Bronchial epithelial cell (primary cell): ENCODE data around the gene DDC. TPM values are rescaled to one million over a fixed set of nuclear protein-coding genes. Genes with fewer than 3 reads are reported as not detected.
"Not testable (repeated sequence)": the region's sequence is repeated elsewhere in the genome, so short reads cannot be mapped to it uniquely, and the experiment has no call there.

Experiments used
- DNase-seq: peaks from one replicate; pipeline ENCODE4 v3.0.0-alpha.2; 2010; ENCODE audit warnings: low read depth
- FAIRE-seq: peaks from 2 replicates; lab custom pipeline; 2011; peaks lifted over from hg19 to GRCh38; lab: Jason Lieb, UNC
- H3K27me3 ChIP-seq: 2 replicates; pipeline ENCODE4 v1.5.1; 2011; ENCODE audit warnings: low read length; ENCODE audit not compliant: control insufficient read depth, insufficient read depth
- H3K36me3 ChIP-seq: 2 replicates; pipeline ENCODE4 v1.5.1; 2011; ENCODE audit warnings: low read length; ENCODE audit not compliant: control insufficient read depth, insufficient read depth
- H3K4me3 ChIP-seq: 2 replicates; pipeline ENCODE4 v1.5.1; 2011; ENCODE audit warnings: mild to moderate bottlenecking, low read depth, low read length, control low read depth
- CTCF ChIP-seq: IDR thresholded peaks from 2 replicates; pipeline ENCODE4 v1.5.1; 2011; ENCODE audit warnings: mild to moderate bottlenecking, moderate library complexity, low read length, control low read depth, inconsistent platforms; ENCODE audit not compliant: insufficient read depth, severe bottlenecking
- total RNA-seq: library from RNA; depleted of rRNA; stranded (reverse); fragments of >200 nt; gene quantifications from 2 replicates; pipeline ENCODE4 v1.2.1, GENCODE V29; 2014

Gene DDC
- total RNA-seq, 1 donor from 2014 or later = not detected

- no peak for DNase-seq
- Histone ChIP-seq H3K36me3 (no peaks in the 10 kb centered on the region), H3K4me3 (no peak overlapping the region), H3K27me3 (peaks cover 3% of the 10 kb centered on the region)
- no peak for FAIRE-seq
- TF ChIP-seq CTCF = no peak
These were observed 12.4 kb upstream of the DDC start for GRCh38 chr7:50577569-50577968.

GRCh38 chr7:50576388-50576787 lies 11.2 kb upstream of the DDC start:
- not testable (repeated sequence) for H3K27me3 ChIP-seq, DNase-seq, FAIRE-seq, H3K36me3 ChIP-seq, H3K4me3 ChIP-seq

GRCh38 chr7:50567715-50568261 lies 2.6 kb upstream of the DDC start:
- no peak for TF ChIP-seq CTCF
- no peak for FAIRE-seq
- Histone ChIP-seq H3K27me3 (peaks cover 6% of the 10 kb centered on the region), H3K36me3 (no peaks in the 10 kb centered on the region), H3K4me3 (no peak overlapping the region)
- DNase-seq = no peak

- FAIRE-seq = no peak
- no peak for DNase-seq
- H3K27me3 ChIP-seq = peaks cover 10% of the 10 kb centered on the region
- H3K4me3 ChIP-seq = no peak overlapping the region
- no peaks in the 10 kb centered on the region for H3K36me3 ChIP-seq
- no peak for TF ChIP-seq CTCF
These were observed 772 bp upstream of the DDC start for GRCh38 chr7:50565977-50566376.

- Histone ChIP-seq H3K36me3 (no peaks in the 10 kb centered on the region), H3K27me3 (peaks cover 10% of the 10 kb centered on the region), H3K4me3 (no peak overlapping the region)
- FAIRE-seq (no peak), DNase-seq (no peak)
- TF ChIP-seq CTCF = no peak
These were observed 333 bp upstream of the DDC start for GRCh38 chr7:50565559-50565916.

GRCh38 chr7:50564171-50564570 lies 1.0 kb downstream of the DDC start:
- FAIRE-seq (no peak), DNase-seq (no peak)
- no peak for TF ChIP-seq CTCF
- no peaks in the 10 kb centered on the region for H3K36me3 ChIP-seq
- H3K4me3 ChIP-seq = no peak overlapping the region
- H3K27me3 ChIP-seq = peaks cover 10% of the 10 kb centered on the region
